ENCODE measurements around the gene PPP1R2. TPM values are rescaled to one million over a fixed set of nuclear protein-coding genes. Genes with fewer than 3 reads are reported as not detected.

Gene PPP1R2
- total and polyA plus RNA-seq, 9 of the 15 experiments (the other 6 are each of a cell fraction or from before 2014, with no cell fraction given), result 9.4 to 115 (median 40.3) TPM

DNA sequence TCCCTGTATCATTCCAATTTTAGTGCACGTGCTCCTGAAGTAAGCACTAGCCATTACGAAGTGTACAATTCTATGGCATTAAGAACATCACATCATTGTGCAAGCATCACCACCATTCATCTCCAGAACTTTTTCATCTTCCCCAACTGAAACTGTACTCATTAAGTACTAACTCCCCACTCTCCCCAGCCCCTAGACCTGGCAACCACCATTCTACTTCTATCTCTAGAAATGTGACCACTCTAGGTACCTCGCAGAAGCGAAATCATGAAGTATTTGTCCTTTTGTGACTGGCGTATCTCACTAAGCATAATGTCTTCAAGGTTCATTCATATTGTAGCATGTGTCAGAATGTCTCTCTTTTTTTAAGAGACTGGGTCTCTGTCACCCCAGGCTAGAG lies 11.4 kb downstream of the PPP1R2 start (continued):
- TF ChIP-seq, protein P1, sequence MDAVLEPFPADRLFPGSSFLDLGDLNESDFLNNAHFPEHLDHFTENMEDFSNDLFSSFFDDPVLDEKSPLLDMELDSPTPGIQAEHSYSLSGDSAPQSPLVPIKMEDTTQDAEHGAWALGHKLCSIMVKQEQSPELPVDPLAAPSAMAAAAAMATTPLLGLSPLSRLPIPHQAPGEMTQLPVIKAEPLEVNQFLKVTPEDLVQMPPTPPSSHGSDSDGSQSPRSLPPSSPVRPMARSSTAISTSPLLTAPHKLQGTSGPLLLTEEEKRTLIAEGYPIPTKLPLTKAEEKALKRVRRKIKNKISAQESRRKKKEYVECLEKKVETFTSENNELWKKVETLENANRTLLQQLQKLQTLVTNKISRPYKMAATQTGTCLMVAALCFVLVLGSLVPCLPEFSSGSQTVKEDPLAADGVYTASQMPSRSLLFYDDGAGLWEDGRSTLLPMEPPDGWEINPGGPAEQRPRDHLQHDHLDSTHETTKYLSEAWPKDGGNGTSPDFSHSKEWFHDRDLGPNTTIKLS (IDR thresholded peaks at IDR 0.05; ENCODE audit: borderline replicate concordance, low read depth), result no peak
- no peak for TF ChIP-seq PTBP1 (IDR thresholded peaks at IDR 0.05; ENCODE audit: low read depth, low read length)
- TF ChIP-seq MCM5 (IDR thresholded peaks at IDR 0.05; ENCODE audit: low read depth), result no peak
- no peak for TF ChIP-seq PCBP2 (IDR thresholded peaks at IDR 0.05; ENCODE audit: low read depth, low read length, poor library complexity, severe bottlenecking)
- TF ChIP-seq, protein P2, sequence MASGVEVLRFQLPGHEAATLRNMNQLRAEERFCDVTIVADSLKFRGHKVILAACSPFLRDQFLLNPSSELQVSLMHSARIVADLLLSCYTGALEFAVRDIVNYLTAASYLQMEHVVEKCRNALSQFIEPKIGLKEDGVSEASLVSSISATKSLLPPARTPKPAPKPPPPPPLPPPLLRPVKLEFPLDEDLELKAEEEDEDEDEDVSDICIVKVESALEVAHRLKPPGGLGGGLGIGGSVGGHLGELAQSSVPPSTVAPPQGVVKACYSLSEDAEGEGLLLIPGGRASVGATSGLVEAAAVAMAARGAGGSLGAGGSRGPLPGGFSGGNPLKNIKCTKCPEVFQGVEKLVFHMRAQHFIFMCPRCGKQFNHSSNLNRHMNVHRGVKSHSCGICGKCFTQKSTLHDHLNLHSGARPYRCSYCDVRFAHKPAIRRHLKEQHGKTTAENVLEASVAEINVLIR (CRISPR knock-in tag; IDR thresholded peaks at IDR 0.05), result no peak
- TF ChIP-seq DNMT1 (IDR thresholded peaks at IDR 0.05), result no peak

DNA sequence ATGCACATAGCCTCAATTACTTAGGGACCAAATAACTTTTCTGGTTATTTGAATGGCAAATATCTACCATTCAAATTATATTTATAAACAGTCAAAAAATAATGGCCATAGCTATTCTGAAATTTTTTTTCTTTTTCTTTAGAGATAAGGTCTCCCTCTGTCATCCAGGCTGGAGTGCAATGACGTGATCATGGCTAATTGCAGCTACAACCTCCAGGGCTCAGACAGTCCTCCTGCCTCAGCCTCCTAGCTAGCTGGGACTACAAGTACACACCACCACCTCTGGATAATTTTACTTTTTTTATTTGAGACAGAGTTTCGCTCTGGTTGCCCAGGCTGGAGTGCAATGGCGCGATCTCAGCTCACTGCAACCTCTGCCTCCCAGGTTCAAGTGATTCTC lies 16.6 kb downstream of the PPP1R2 start:
- in situ Hi-C loops (cut with MboI) (loop anchor here (10.0 kb wide), 1 partner anchor 842 kb away; the partner anchor contains the start of gene FAM43A), intact Hi-C loops (cut with micrococcal nuclease) (loop anchor here (10.0 kb wide), 1 partner anchor 82 kb away; the partner anchor contains the start of gene ACAP2)
- DNase-seq (ENCODE audit: extremely low read depth in 1 of 4, low spot score in 3 of 4), result peak in 1 of 4 experiments; percentile 20
- Histone ChIP-seq H3K9me3 (replicated peaks; ENCODE audit: control insufficient read depth, insufficient read depth, low read depth, low read length) (no peaks in the 10 kb centered on the region), H3K4me2 (ENCODE audit: insufficient read depth, low read length) (no peak overlapping the region), H3K36me3 (ENCODE audit: control insufficient read depth, insufficient read depth, low read length) (peaks cover 41% of the 10 kb centered on the region; the same call in 2 of the 3 replicates), H3K4me3 (no peak overlapping the region), H3K27ac (ENCODE audit: extremely low read depth, low read depth, low read length) (no peak overlapping the region), H3K9me1 (ENCODE audit: control insufficient read depth, insufficient read depth, low read length) (no peaks in the 10 kb centered on the region), H4K20me1 (replicated peaks; ENCODE audit: control insufficient read depth, insufficient read depth, low read length) (no peaks in the 10 kb centered on the region), H3K4me1 (replicated peaks in 1 of 2; ENCODE audit: control insufficient read depth in 2 of 2, insufficient read depth in 2 of 2, low read length in 2 of 2) (peaks cover 4 to 5% of the 10 kb centered on the region in 2 experiments; a peak in 1 of 5 replicates), H3K79me2 (ENCODE audit: control insufficient read depth, insufficient read depth, low read length) (peaks cover 7% of the 10 kb centered on the region; the same call in 2 of the 3 replicates), H2AFZ (ENCODE audit: low read depth, low read length) (no peak overlapping the region), H3K27me3 (ENCODE audit: control insufficient read depth in 2 of 2, insufficient read depth in 2 of 2, low read length in 2 of 2) (no peaks in the 10 kb centered on the region), H3K9ac (ENCODE audit: insufficient read depth in 1 of 2, low read depth in 2 of 2, low read length in 2 of 2) (no peak overlapping the region)
- ChIA-PET CTCF (ENCODE audit: low intra/inter-chr PET ratio) (interaction anchor here (1.1 kb wide), 1 partner anchor 255 kb away, joined by 3 read pairs; no protein-coding TSS in a partner anchor), POLR2A (interaction anchor here (0.5 to 3.0 kb wide), 5 partner anchors 9 to 255 kb away, joined by 3 to 22 read pairs (median 6); partner anchors contain the start of genes PPP1R2 and XXYLT1)
- 60% methylated on average over 2 of the region's 4 CpGs for WGBS (ENCODE audit: insufficient coverage, low coverage, missing lambda C conversion rate)
- BruUV-seq (replicated peaks), result no TSS peak
- peak; percentile 71 for ATAC-seq
- no peak for FAIRE-seq
- TF ChIP-seq ZNF384 (IDR thresholded peaks at IDR 0.05; ENCODE audit: low read depth, low read length) (peak; percentile 63; the same call in 1 of the 2 replicates), ESRRB (CRISPR knock-in tag; IDR thresholded peaks at IDR 0.05; ENCODE audit: borderline replicate concordance) (no peak), ARID1B (IDR thresholded peaks at IDR 0.05) (0 out of 2 replicates have a peak, but pooled peaks have one; percentile 2), PHF20 (IDR thresholded peaks at IDR 0.05; ENCODE audit: partially characterized antibody) (no peak)
- TF ChIP-seq, protein P3, sequence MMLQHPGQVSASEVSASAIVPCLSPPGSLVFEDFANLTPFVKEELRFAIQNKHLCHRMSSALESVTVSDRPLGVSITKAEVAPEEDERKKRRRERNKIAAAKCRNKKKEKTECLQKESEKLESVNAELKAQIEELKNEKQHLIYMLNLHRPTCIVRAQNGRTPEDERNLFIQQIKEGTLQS (IDR thresholded peaks at IDR 0.05), result peak; percentile 15; the same call in 1 of the 2 replicates
- TF ChIP-seq, protein P3 (CRISPR knock-in tag; conservative IDR thresholded peaks at IDR 0.05), result no peak

All from K562 (cell line).